Measurements from ENCODE around the gene C1orf210.

The C1orf210 gene

DNA sequence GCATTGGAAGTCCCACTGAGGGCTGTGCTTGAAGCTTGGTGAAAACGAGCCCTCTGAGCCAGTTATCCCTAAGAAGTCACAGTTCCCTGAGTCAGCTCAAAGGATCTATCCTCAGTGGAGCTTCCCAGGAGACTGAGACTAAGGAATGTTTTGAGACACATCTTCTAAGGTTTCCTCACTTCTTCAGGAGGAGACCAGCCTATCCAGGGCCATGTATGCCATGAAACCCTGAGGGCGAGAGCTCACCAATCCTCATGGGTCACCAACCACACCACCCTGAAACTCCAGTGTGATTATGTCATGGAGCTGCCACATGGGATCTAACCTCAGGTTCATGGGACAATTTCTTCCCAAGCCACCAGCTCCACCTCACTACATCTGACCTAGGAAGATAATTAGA lies 7.8 kb upstream of the C1orf210 start (continued):
- TF ChIP-seq, protein P1, sequence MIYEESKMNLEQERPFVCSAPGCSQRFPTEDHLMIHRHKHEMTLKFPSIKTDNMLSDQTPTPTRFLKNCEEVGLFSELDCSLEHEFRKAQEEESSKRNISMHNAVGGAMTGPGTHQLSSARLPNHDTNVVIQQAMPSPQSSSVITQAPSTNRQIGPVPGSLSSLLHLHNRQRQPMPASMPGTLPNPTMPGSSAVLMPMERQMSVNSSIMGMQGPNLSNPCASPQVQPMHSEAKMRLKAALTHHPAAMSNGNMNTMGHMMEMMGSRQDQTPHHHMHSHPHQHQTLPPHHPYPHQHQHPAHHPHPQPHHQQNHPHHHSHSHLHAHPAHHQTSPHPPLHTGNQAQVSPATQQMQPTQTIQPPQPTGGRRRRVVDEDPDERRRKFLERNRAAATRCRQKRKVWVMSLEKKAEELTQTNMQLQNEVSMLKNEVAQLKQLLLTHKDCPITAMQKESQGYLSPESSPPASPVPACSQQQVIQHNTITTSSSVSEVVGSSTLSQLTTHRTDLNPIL (CRISPR knock-in tag; IDR thresholded peaks at IDR 0.05; ENCODE audit: low read depth) = no peak
- TF ChIP-seq, protein P2, sequence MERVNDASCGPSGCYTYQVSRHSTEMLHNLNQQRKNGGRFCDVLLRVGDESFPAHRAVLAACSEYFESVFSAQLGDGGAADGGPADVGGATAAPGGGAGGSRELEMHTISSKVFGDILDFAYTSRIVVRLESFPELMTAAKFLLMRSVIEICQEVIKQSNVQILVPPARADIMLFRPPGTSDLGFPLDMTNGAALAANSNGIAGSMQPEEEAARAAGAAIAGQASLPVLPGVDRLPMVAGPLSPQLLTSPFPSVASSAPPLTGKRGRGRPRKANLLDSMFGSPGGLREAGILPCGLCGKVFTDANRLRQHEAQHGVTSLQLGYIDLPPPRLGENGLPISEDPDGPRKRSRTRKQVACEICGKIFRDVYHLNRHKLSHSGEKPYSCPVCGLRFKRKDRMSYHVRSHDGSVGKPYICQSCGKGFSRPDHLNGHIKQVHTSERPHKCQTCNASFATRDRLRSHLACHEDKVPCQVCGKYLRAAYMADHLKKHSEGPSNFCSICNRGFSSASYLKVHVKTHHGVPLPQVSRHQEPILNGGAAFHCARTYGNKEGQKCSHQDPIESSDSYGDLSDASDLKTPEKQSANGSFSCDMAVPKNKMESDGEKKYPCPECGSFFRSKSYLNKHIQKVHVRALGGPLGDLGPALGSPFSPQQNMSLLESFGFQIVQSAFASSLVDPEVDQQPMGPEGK (CRISPR knock-in tag; IDR thresholded peaks at IDR 0.05; ENCODE audit: borderline replicate concordance) = no peak
- TF ChIP-seq, protein P3, sequence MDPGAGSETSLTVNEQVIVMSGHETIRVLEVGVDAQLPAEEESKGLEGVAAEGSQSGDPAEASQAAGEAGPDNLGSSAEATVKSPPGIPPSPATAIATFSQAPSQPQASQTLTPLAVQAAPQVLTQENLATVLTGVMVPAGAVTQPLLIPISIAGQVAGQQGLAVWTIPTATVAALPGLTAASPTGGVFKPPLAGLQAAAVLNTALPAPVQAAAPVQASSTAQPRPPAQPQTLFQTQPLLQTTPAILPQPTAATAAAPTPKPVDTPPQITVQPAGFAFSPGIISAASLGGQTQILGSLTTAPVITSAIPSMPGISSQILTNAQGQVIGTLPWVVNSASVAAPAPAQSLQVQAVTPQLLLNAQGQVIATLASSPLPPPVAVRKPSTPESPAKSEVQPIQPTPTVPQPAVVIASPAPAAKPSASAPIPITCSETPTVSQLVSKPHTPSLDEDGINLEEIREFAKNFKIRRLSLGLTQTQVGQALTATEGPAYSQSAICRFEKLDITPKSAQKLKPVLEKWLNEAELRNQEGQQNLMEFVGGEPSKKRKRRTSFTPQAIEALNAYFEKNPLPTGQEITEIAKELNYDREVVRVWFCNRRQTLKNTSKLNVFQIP (CRISPR knock-in tag; IDR thresholded peaks at IDR 0.05; ENCODE audit: borderline replicate concordance, low read depth) = no peak
- TF ChIP-seq CSDC2 (CRISPR knock-in tag; IDR thresholded peaks at IDR 0.05) (no peak), TCF4 (CRISPR knock-in tag; IDR thresholded peaks at IDR 0.05; ENCODE audit: borderline replicate concordance) (no peak), BACH2 (CRISPR knock-in tag; IDR thresholded peaks at IDR 0.05; ENCODE audit: borderline replicate concordance) (no peak)

DNA sequence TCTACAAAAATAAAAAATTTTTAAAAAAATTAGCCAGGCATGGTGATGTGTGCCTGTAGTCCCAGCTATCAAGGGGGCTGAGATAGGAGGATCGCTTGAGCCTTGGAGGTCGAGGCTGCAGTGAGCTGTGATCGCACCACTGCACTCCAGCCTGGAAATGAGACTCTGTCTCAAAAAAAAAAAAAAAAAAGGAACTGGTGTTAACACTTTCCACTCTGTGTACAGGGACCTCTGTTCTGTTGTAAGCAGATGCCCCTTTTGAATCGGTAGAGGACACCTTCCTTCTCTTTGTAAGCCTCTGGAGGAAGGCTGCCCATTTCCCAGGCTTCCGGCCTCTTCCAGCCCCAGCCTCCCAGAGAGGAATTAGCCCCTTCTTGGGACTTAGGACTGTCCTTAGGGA lies 7.3 kb upstream of the C1orf210 start:
- TF ChIP-seq ZFP30 (CRISPR knock-in tag; IDR thresholded peaks at IDR 0.05) = no peak
- TF ChIP-seq, protein P2 (CRISPR knock-in tag; IDR thresholded peaks at IDR 0.05; ENCODE audit: borderline replicate concordance) = no peak
- ATAC-seq = no peak

DNA sequence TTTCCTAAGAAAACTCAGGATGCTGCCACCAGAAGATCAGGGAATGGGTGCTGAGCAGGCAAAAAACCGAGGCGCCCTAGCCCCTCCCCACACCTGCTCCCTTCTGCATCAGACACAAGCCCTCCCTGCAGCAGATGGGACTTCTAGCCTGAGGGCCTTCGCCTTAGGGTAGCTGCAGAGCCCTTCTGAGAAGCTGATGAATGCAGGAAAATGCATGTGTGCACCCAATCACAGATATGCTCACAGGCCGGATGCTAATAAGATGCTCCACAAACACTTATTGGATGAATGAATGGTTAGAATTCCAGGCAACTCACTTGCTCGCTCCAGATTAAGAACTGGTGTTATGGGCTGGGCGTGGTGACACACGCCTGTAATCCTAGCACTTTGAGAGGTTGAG lies 6.8 kb upstream of the C1orf210 start:
- TF ChIP-seq, protein P4, sequence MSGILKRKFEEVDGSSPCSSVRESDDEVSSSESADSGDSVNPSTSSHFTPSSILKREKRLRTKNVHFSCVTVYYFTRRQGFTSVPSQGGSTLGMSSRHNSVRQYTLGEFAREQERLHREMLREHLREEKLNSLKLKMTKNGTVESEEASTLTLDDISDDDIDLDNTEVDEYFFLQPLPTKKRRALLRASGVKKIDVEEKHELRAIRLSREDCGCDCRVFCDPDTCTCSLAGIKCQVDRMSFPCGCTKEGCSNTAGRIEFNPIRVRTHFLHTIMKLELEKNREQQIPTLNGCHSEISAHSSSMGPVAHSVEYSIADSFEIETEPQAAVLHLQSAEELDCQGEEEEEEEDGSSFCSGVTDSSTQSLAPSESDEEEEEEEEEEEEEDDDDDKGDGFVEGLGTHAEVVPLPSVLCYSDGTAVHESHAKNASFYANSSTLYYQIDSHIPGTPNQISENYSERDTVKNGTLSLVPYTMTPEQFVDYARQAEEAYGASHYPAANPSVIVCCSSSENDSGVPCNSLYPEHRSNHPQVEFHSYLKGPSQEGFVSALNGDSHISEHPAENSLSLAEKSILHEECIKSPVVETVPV (CRISPR knock-in tag; IDR thresholded peaks at IDR 0.05) = no peak
- TF ChIP-seq ZNF565 (CRISPR knock-in tag; conservative IDR thresholded peaks at IDR 0.05; ENCODE audit: low read depth) (no peak), RARB (CRISPR knock-in tag; IDR thresholded peaks at IDR 0.05) (no peak), SNAI2 (CRISPR knock-in tag; IDR thresholded peaks at IDR 0.05) (no peak), OSR1 (CRISPR knock-in tag; IDR thresholded peaks at IDR 0.05) (no peak)
- ATAC-seq = no peak

DNA sequence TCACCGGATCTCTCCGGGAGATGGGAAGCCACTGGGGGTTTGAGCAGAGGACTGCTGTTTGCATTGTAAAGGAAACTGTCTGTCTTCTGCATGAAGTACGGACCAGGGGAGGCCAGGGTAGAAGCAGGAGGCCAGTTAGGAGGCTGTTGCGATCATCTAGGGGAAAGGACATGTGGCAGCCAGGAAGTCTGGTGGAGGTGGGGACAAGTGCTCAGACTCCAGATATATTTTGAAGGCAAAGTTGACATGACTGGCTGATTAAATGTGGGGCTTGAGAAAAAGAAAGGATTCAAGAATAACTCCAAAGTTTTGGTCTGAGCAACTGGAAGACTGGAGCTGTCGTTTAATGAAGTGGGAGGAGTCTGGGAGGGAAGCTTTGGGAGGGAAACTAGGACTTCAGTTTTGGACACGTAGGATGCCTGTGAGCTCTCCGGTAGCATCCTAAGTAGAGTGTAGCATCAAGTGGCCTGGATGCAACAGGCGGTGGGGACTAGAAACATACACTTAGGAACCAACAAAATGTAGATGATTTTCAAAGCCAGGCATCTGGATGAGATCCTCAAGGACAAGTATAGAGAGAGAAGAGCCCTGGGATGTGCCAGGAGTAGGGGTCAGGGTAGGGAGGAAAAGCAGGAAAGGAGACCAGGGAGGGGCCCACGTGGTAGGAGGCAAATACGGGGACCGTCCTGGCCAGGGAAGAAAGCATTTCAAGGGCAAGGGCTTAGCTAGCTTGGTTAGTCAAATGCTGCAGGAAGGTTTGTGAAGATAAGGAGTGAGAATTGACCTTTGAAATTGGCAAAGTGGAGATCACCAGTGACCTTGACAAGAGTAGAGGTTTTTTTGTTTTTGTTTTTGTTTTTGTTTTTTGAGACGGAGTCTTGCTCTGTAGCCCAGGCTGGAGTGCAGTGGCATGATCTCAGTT lies 3.7 kb upstream of the C1orf210 start:
- TF ChIP-seq, protein P2 (CRISPR knock-in tag; IDR thresholded peaks at IDR 0.05; ENCODE audit: borderline replicate concordance) = no peak
- no peak for TF ChIP-seq PPARA (CRISPR knock-in tag; IDR thresholded peaks at IDR 0.05; ENCODE audit: borderline replicate concordance)
- TF ChIP-seq GLIS3 (CRISPR knock-in tag; IDR thresholded peaks at IDR 0.05) = no peak
- TF ChIP-seq CSDC2 (CRISPR knock-in tag; IDR thresholded peaks at IDR 0.05) = no peak
- TF ChIP-seq, protein P1 (CRISPR knock-in tag; IDR thresholded peaks at IDR 0.05; ENCODE audit: low read depth) = no peak
- no peak for TF ChIP-seq RARB (CRISPR knock-in tag; IDR thresholded peaks at IDR 0.05)
- no peak for TF ChIP-seq ZNF8 (CRISPR knock-in tag; IDR thresholded peaks at IDR 0.05)
- no peak for TF ChIP-seq ZFP30 (CRISPR knock-in tag; IDR thresholded peaks at IDR 0.05)
- no peak for TF ChIP-seq ZNF565 (CRISPR knock-in tag; conservative IDR thresholded peaks at IDR 0.05; ENCODE audit: low read depth)
- ATAC-seq = no peak
